ENCODE data around the gene AATF.

- TF ChIP-seq CTCF (IDR thresholded peaks at IDR 0.05) (no peak), POLR2A (IDR thresholded peaks at IDR 0.05) (no peak), POLR2AphosphoS5 (IDR thresholded peaks at IDR 0.05; ENCODE audit: insufficient read depth in 1 of 2, low read depth in 1 of 2) (no peak)
Measured at GRCh38 chr17:36945959-36946725, 2.6 kb upstream of the AATF start.
